GM19395 (cell line): ENCODE measurements around the gene KRT78.

Experiments used
- ATAC-seq: cut with Tn5 transposase; IDR thresholded peaks from one replicate; pipeline ENCODE4 v1.9.1; 2021; ENCODE audit warnings: mild to moderate bottlenecking, moderate library complexity; ENCODE audit not compliant: unreplicated experiment

KRT78 gene

DNA sequence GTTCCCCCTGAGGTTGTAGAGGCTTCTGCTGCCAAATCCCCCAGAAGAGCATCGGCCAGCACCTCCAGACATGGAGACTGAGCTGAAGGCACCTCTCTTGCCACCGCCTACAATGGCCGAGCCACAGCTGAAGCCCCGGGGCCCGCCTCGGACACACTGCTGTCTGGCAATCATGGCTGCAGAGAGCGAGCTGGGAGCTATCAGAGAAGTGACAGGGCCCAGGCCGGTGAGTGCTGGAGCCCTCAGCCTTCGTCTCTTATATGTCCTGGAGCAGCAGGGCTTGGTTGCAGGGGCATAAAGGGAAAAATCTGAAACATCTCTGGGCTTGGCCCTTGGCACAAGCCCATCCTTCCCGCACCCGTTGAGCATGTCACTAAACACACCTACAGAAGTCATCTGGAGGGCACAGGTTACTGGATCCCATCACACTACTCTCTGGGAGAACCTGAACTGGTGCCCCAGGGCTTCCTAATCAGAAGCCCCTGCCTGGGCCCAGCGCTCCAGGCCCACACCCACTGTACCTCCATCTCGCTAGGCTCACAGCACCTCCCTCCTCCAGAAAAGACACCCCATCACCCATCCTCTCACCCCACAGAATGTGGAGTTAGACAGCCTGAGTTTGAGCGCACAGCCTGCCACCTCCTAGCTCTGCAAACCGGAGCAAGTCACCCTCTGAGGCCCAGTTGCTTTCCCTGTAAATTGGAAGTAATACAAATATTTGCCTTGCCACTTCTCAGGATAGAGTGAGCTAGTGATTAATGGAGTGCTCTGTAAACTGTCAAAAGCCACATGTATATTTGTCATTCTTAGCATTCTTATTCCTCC lies 34.7 kb downstream of the KRT78 start, which contains the start of gene KRT4:
TSS of gene KRT4 (minus strand) at position 232 of the 825 bp plus-strand sequence. CDS start at position 174, 58 bp downstream.
- ATAC-seq, result no peak

DNA sequence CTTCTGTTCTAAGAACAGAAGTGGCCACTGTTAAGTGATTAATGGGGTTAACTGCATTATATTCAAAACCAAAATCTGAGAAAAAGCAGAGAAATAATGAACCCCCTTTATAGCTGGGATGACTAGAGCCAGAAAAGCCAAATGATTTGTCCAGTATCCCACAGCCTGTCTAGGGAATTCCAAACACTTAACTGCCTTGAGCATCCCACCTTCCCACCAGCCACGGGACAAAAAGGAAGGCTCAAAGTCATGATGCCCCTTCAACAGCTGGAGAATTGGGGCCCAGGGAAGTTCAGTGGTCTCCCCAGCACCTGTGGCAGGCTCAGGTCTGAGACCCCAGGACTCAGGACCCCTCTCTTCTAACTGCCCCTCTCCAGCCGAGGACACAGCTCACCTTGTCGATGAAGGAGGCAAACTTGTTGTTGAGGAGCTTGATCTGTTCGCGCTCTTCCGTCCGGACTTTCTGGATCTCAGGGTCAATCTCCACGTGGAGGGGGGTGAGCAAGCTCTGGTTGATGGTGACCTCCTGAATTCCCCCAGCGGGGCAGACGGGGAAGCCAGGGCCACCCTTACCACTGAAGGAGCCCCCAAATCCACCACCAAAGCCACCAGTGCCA lies 35.5 kb downstream of the KRT78 start:
- ATAC-seq, result no peak

DNA sequence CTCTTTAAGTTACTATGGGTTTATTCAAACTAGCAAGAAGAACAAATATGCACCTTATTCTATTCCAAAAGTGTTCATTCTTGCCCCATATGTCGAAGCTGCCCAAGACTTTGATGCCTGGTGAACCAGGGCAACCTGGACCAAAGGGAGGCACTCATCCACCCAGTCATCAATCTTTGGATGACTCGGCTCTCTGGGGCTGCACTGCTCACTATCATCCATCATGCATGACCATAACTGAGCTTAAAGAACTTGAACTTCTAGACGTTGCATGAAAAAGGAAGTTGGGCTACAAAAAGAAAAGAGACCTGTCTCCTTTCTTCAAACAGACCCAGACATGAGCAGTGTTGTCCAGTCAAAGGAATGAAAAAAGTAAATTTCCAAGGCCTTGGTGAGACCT lies 36.0 kb downstream of the KRT78 start:
- ATAC-seq, result no peak

DNA sequence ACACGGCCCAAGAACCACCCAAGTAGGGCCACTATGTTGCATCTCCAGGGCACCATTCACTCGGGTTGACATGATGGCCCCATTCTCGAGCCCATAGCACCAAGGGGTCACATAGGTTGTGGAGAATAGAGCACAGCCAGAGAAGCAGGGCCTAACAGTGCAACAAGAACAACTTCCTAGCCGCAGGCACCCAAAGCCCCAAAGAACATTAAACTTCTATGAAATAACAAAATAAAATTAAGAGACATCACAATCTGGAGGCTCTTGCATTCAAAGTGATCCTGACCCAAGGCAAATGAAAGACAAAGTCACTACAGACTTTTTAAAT lies 36.8 kb downstream of the KRT78 start:
- ATAC-seq, result no peak

DNA sequence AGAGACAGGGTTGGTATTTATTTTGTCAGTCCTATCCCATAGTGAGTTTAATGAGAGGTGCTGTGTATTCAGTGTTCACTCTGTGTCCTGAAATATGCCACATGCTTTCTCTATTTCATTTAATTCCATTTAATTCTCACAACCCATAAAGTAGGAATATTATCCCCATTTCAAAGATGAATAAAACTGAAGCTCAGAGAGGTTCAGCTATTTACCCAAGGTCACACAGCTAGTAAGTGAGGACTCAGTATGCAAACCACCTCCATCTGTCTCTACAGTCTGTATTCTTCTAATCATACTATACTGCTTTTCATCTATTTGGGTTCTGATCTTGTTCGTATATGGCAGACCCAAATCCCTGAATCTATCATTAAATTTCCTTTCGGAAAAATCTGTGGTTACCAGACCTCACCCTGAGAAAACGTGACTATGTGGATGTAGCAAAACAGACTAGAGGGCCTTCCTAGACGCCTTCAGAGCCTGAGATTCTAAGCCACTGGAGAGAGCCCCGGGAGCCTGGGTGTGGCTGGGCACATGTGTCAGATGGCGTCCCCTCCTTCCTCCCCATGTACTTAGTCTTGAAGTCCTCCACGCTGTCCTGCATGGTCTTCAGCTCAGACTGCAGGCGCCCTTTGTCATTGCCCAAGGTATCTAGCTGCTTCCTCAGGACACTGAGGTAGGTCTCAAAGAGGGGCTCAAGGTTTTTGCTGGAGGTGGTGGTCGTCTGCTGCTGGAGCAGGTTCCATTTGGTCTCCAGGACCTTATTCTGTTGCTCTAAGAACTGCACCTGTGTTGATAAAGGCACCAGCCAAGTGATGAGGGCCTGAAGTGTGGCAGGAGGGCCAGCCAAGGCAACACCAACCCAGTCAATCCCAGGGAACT lies 37.4 kb downstream of the KRT78 start:
- no peak for ATAC-seq

DNA sequence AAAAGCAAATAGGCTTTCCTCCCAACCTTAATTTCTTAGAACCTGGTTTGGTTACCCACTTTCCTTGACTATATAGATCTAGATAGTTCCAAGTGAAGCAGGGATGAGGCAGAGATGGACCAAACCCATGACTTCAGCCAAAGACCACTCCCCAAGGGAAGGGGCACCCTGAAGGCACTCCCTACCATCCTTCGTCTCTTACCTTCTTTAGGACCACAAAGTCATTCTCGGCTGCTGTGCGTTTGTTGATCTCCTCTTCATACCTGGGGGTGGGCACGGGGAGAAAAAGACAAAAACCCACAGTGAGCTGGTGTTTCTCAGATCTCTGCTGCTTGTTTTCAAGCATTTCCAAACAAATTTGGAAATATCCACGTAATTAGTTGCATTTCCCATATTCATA lies 38.2 kb downstream of the KRT78 start:
- no peak for ATAC-seq

DNA sequence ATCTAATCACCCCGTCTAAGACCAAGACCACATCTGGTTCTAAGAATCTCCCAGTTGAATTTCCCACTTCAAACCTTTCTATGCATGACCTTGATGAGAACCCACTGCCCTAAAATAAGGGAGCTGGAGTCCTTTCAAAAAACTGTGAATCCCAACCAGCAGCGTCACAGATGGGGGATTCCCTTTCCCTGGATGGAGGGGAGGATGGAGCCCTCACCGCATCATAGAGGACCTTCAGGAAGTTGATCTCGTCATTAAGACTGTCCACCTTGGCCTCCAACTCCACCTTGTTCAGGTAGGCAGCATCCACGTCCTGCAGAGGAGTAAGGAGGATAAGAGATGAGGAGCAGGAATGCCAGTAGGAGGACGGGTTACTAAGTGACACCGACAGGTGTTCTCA lies 39.6 kb downstream of the KRT78 start:
- ATAC-seq, result no peak

DNA sequence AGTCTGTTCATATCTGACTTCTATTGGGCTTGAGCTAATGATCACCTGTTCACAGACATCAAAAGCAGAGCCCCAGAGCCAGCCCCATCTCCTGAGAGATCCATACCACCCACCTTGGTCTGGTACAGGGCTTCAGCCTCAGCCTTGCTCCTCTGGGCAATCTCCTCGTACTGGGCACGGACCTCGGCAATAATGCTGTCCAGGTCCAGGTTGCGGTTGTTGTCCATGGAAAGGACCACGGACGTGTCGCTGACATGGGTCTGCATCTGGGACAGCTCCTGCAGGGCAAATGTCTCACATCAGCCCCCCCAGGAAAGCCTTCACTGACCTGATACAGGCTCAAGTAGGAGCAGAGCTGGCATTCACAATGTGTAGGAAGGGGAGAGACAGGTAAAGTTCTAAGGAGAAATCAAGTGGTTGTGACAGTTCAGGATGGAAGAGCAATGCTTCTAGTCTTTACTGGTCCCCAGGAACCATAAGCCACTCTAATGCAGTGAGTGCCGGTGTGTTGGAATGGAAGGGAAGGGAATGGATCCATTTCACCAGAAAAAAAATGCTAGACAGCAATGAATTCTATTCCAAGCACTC lies 40.1 kb downstream of the KRT78 start:
- no peak for ATAC-seq

DNA sequence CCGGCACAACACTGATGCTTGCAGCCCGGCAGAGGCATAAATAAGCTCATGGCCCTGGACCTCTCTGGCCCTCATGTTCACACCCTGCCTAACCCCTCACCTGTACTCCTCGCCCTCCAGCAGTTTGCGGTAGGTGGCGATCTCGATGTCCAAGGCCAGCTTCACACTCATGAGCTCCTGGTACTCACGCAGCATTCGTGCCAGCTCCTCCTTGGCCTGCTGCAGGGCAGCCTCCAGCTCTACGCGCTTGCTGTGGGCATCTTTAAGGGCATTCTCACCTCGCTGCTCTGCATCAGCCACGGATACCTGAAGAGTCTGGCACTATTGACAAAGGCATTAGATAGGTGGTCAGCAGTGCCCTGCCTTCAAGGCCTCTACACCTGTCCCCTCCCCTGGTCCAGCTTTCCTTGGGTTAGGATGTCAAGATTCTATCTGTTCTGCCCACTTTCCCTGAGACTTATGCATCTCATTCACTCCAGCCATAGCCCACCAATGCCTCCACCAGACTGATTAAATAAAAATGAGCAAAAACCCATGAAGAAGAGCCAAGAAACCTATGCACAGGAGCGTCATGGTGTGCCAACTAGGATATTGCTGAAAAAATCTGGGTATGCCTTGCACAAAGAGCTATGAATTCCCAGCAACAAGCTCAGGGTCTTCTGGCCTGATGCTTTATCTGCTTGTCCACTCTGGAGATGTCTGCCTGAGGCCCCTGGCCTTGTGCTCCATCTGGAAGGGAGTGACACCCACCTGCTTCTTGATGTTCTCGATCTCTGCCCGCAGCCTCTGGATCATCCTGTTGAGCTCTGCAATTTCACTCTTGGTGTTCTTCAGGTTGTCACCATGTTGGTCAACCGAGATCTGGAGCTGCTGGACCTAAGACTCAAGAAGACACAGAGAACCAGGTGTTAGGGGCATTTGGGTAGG lies 41.0 kb downstream of the KRT78 start:
- no peak for ATAC-seq

DNA sequence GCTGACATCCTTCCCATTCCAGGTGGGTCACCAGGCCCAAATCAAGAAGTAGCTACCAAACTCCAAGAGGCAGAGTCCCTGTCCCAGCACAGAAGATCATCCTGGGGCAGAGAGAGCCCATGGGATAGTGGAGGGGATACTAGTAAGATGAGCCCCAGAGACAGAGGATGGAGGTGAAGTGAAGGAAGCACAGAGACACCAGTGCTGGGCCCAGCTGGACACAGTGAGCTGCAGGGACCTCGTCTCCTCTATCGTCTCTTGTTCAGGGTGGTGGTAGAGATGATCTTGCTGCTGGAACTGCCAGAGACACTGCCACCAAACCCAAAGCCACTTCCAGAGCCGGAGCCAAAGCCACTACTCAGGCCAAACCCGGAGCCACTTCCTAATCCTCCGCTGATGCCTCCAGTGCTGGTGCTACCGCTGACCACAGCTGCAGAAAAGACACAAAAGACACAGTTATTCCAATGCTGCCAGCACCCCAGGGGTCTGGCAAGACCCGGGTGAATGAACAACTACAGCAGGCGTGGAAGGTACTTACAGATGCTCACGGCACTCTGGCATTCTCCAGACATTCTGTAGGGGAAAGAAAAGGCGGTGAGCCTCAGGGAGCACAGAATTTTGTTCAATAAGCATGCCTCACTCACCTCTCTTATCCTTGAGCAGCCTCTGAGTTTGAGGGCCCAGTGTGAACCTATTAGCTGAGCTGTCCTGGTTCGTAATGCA lies 41.8 kb downstream of the KRT78 start:
- no peak for ATAC-seq

DNA sequence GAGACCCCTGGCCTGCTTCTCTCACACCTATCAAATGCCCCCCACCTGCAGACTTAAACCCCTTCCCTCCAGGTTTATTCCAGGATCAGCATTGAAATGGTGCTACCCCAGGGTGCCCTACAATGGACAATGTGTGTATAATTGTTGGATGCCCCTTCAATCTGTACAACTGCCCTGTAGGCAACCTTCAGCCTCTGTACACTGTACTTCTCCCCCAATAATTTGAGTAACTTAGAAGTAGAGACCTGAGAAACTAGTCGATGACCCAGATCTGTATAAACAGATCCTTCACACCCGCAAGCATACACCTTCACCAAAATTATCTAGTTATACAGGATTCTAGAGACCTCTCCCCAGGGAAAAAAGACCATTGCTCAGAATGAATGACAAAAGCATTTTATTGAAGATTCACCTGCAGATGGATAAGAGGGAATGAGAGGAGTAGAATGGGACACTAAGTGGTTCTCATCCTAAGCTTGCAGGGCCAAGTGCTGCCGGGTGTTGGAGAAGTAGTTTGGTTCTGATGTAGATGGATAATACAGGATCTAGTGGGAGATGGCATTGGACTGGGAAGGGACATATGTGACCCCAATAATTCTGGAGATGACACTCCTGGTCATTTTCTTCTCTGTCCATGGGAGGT lies 42.5 kb downstream of the KRT78 start:
- ATAC-seq, result no peak

DNA sequence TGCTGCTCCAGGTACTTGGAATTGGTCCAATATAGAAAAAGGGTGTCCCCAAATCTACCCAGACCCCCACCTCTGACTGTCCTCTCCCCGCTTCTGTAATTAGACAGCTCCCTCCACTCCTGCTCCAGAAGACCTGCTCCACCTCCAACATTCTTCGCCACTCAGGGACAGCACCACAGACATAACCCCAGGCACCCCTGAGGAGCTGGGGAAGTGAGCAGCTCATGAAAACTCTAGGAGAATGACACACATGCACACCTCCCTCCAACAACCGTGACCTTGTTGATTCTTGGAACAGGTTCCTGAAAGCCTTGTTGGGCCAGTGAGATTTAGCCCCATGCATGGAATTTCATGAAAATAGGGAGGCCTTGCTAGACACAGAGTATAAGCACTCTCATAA lies 43.1 kb downstream of the KRT78 start:
- ATAC-seq, result no peak

DNA sequence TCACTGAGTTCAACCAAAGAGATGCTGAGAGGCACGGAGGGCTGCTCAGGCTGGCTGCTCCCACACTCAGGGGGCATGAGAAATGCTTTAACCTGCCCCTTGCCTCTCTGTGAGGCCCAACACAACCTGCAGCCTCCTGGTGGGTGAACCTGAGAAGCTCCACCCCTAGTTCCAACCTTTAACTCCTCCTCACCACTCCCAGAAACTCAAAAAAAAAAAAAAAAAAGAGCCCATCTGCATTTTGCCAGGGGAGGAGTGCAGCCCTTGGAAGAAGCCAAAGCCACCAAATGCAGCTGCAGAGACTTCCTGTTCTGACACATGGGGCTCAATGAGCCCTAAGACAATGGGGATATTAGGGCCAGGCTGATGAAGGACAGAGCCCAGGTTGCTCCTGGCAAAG lies 43.8 kb downstream of the KRT78 start:
- no peak for ATAC-seq

DNA sequence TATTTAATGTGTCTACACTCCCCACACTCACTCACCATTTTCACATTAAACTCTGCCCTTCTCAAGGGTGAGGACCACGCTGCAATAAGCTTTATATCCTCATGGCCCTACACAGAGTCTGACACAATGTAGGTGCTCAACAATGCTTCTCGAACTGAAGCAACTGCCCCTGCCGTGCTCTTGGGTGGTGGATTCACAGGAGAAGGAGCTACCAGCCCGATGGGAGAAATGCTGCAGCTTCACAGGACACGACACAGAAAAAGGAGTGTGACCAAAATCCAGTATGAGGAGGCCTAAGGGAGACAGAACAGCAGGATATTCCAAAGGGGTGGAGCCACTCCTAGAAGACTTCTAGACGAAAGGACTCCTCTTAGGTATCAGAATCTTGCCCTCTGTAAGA lies 46.4 kb downstream of the KRT78 start:
- no peak for ATAC-seq

DNA sequence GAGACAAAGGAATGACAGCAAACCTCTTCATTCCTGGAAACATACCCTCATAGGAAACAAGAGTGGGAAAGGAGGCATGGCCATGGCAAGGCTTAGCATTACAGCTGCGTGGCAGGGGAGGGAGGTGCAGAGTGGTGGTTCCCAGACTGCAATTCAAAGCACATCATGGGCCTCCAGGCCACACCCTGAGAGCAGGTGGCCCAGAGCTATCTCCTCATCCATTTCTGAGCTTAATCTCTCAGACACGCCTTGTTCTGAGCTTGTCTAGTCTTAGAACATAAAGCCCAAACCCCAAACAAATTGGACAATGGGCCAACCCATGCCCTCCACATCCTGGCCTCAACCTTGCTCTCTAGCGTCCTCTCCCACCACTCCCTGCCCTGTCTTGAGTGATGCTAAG lies 47.0 kb downstream of the KRT78 start:
- no peak for ATAC-seq

DNA sequence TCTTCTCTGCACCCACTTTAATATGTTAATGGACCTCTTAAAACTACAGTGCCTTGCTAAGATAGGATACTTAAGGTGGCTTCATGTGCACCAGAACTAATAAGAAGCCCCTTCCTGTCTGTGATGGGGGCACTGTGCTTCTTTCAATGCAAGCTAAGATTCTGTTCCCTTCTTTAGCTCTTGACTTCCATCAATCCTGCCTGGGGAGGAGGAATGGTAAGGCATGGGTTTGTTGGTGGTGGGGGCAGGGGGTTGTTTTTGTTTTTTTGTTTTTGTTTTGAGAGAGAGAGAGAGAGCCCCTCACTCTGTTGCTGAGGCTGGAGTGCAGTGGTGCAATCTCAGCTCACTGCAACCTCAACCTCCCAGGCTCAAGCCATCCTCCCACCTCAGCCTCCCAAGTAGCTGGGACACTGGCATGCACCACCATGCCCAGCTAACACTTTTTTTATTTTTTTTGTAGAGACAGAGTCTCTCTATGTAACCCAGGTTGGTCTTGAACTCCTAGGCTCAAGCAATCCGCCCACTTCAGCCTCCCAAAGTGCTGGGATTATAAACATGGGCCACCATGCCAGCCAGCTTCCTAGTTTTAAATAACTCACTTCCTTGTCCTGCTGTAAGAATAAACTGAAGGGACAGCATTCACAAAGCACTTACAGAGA lies 48.4 kb downstream of the KRT78 start:
- ATAC-seq, result no peak

DNA sequence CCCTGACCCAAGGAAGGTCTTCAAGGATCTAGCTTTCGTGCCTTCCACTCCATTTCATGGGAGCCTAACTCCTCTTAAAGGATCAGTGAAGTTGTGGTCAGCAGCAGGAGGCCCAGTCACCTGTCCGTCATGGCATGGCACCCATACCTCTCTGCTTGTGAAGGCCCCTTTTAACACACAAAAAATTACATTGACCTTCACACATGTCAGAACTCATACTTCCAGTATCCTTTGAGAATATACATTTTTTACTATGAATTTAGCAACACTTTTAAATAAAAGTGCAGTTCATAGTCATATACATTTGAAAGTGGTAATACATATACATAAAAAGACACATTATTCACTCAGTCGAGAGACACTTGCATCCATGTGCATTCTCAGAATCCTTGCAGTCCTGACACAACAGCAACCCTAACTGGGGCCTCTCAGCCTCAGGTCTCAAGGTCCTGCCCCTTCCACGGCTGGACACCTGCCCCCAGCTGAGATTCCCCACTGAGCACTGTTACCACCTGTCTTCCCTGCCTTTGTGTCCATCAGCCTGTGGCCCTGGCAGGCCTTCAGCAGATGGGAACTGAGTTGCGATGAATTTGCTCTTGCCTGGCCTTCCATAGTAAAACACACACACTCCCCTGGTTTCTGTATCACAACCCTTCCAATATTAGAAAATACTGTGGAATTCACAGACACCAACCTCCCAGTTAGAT lies 49.1 kb downstream of the KRT78 start:
- ATAC-seq, result no peak
